Measurements from ENCODE around the gene SLIT1.

The SLIT1 gene

GRCh38 chr10:97204826-97205679 is 19.3 kb upstream of the SLIT1 start:
- DNase-seq (ENCODE audit: insufficient read length, low spot score) (no peak), FAIRE-seq (no peak)

GRCh38 chr10:97203220-97203619 is 17.5 kb upstream of the SLIT1 start:
- DNase-seq (ENCODE audit: insufficient read length, low spot score) (no peak), FAIRE-seq (no peak)

GRCh38 chr10:97200616-97201015 is 14.9 kb upstream of the SLIT1 start:
- DNase-seq (ENCODE audit: insufficient read length, low spot score) = no peak
- FAIRE-seq = peak; percentile 96

GRCh38 chr10:97199152-97199551 is 13.4 kb upstream of the SLIT1 start:
- DNase-seq (ENCODE audit: insufficient read length, low spot score) (no peak), FAIRE-seq (no peak)

GRCh38 chr10:97197030-97197500 is 11.3 kb upstream of the SLIT1 start:
- no peak for DNase-seq (ENCODE audit: insufficient read length, low spot score)
- no peak for FAIRE-seq

GRCh38 chr10:97196223-97197029 is 10.7 kb upstream of the SLIT1 start:
- peak; percentile 74 for DNase-seq (ENCODE audit: insufficient read length, low spot score)
- FAIRE-seq = peak; percentile 89

GRCh38 chr10:97195706-97196222 is 10.0 kb upstream of the SLIT1 start:
- DNase-seq (ENCODE audit: insufficient read length, low spot score) (no peak), FAIRE-seq (no peak)

- DNase-seq (ENCODE audit: insufficient read length, low spot score) (no peak), FAIRE-seq (no peak)
Observed at GRCh38 chr10:97192952-97193435, 7.2 kb upstream of the SLIT1 start.

- no peak for FAIRE-seq
- DNase-seq (ENCODE audit: insufficient read length, low spot score) = no peak
Observed at GRCh38 chr10:97190450-97190849, 4.7 kb upstream of the SLIT1 start.

GRCh38 chr10:97188261-97188711 is 2.5 kb upstream of the SLIT1 start:
- no peak for FAIRE-seq
- no peak for DNase-seq (ENCODE audit: insufficient read length, low spot score)

GRCh38 chr10:97186911-97187310 is 1.2 kb upstream of the SLIT1 start:
- FAIRE-seq (no peak), DNase-seq (ENCODE audit: insufficient read length, low spot score) (no peak)

GRCh38 chr10:97184971-97185325 is 811 bp downstream of the SLIT1 start:
- FAIRE-seq (no peak), DNase-seq (ENCODE audit: insufficient read length, low spot score) (no peak)

- DNase-seq (ENCODE audit: insufficient read length, low spot score) (no peak), FAIRE-seq (no peak)
Observed at GRCh38 chr10:97183314-97183713, 2.4 kb downstream of the SLIT1 start.

- FAIRE-seq = no peak
- no peak for DNase-seq (ENCODE audit: insufficient read length, low spot score)
Observed at GRCh38 chr10:97182288-97182990, 3.3 kb downstream of the SLIT1 start.

GRCh38 chr10:97180986-97181385 is 4.8 kb downstream of the SLIT1 start:
- DNase-seq (ENCODE audit: insufficient read length, low spot score) (no peak), FAIRE-seq (no peak)

- no peak for DNase-seq (ENCODE audit: insufficient read length, low spot score)
- no peak for FAIRE-seq
Observed at GRCh38 chr10:97180363-97180755, 5.4 kb downstream of the SLIT1 start.

- DNase-seq (ENCODE audit: insufficient read length, low spot score) (no peak), FAIRE-seq (no peak)
Observed at GRCh38 chr10:97179731-97180362, 5.9 kb downstream of the SLIT1 start.

GRCh38 chr10:97179311-97179710 is 6.4 kb downstream of the SLIT1 start:
- DNase-seq (ENCODE audit: insufficient read length, low spot score) (no peak), FAIRE-seq (no peak)

GRCh38 chr10:97178074-97178473 is 7.7 kb downstream of the SLIT1 start:
- DNase-seq (ENCODE audit: insufficient read length, low spot score) = no peak
- FAIRE-seq = no peak

- DNase-seq (ENCODE audit: insufficient read length, low spot score) = no peak
- FAIRE-seq = no peak
Observed at GRCh38 chr10:97176226-97176625, 9.5 kb downstream of the SLIT1 start.
